AG10803 (cell line): ENCODE data around the gene S100A11.
"Not testable (repeated sequence)": the region's sequence is repeated elsewhere in the genome, so short reads cannot be mapped to it uniquely, and the experiment has no call there.

ENCODE experiments used
- DNase-seq: peaks from one replicate; pipeline ENCODE4 v3.0.0; 2010; ENCODE audit warnings: low read depth
- H3K4me3 ChIP-seq: 2 replicates; pipeline ENCODE4 v1.5.1; 2011; ENCODE audit warnings: mild to moderate bottlenecking, low read length, control low read depth
- CTCF ChIP-seq: conservative IDR thresholded peaks from 2 replicates; pipeline ENCODE4 v1.5.1; 2011; ENCODE audit warnings: mild to moderate bottlenecking, low read length, control low read depth, inconsistent platforms

S100A11 gene

GRCh38 chr1:152036267-152037216, at the start of gene S100A11:
Gene S100A11, minus strand, starts transcription at chr1:152037004. Its CDS starts 89 bp downstream, at chr1:152036915.
- H3K4me3 ChIP-seq = peak within 1 kb of the TSS; percentile 97
- DNase-seq = peak; percentile 87
- TF ChIP-seq CTCF = 0 out of 2 replicates have a peak, but pooled peaks have one; percentile 1

GRCh38 chr1:152084853-152085252, 48.0 kb upstream of the S100A11 start:
- DNase-seq = no peak
- H3K4me3 ChIP-seq = no peak overlapping the region
- TF ChIP-seq CTCF = no peak

- not testable (repeated sequence) for H3K4me3 ChIP-seq, DNase-seq
Observed at GRCh38 chr1:152081026-152081425, 44.2 kb upstream of the S100A11 start.

- not testable (repeated sequence) for H3K4me3 ChIP-seq, DNase-seq
Observed at GRCh38 chr1:152080494-152080893, 43.7 kb upstream of the S100A11 start.

GRCh38 chr1:152078831-152079441, 42.1 kb upstream of the S100A11 start:
- TF ChIP-seq CTCF = no peak
- DNase-seq = no peak
- no peak overlapping the region for H3K4me3 ChIP-seq

GRCh38 chr1:152072311-152072710, 35.5 kb upstream of the S100A11 start:
- no peak for TF ChIP-seq CTCF
- no peak for DNase-seq
- H3K4me3 ChIP-seq = no peak overlapping the region

- no peak for TF ChIP-seq CTCF
- DNase-seq = no peak
- H3K4me3 ChIP-seq = no peak overlapping the region
Observed at GRCh38 chr1:152071123-152071522, 34.3 kb upstream of the S100A11 start.

GRCh38 chr1:152067929-152068328, 31.1 kb upstream of the S100A11 start:
- DNase-seq = no peak
- no peak for TF ChIP-seq CTCF
- no peak overlapping the region for H3K4me3 ChIP-seq
